Measurements from ENCODE around the gene RNF166.

Gene RNF166

DNA sequence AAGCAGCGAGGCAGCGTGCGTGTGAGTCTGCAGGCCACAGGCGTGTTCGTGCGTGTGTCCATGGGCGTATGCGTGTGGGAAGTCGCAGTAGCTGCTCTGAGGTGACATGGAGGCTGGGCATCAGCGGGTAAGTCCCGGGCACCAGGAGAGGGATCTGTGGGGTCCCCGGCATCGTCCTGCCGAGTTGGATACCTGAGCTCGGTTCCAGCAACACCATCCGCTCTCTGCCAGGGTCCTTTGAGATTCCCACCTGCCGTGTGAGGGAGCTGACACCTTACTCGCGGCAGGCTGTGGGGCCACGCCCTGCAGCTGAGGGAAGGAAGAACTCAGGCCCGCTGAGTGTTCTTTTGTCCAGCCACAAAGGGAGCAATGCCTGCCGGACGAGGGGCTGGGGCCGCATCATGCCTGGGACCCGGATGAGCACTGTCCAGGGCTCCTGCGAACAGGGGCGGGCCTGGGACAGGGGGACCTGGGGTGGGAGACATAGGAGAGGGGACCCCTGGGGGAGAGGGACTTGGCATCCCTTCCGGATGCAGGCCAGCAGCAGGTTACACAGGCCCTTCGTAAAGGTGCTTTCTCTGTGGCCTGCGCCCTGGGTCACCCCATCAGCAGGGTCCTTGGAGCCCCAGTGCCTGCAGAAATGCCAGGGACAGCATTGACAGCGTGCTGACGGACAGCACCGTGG is 14.9 kb downstream of the RNF166 start:
- DNase-seq, result no peak

DNA sequence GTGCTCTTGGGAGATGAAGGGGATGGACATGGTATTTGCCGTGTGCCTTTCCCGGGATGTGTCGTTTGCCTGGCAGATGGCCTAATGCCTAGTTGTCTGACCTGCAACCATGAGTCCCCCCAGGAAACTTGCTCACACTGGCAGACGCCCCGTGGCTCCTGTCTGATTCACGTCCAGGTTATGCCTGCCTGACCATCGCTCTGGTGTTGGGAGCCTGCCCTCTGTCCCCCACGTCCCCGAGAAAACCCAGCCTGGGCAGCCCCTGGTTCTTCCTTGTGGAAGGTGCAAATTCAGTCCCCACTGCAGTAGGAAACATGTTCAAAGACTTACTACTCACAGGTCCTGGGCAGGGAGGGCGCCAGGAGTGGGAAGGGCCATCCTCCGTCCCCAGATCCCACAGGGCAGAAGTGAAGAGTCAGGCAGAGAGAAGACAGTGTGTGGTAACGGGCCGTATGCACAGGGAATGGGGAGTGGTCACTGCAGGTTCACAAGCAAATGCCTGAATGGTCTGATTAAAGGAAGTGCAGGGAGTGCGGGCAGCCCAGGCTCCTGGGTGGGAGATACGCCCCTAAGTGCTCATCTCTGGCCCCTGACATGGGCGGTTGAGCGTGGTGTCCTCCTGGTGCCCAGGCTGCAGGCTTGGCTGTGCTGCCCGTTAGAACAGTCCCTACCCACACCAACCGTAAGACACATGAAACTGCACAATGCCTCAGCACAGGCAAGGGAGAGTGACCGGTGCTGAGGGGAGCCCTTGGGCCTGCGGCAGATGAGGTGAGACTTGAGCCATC is 15.7 kb downstream of the RNF166 start:
- no peak for DNase-seq

DNA sequence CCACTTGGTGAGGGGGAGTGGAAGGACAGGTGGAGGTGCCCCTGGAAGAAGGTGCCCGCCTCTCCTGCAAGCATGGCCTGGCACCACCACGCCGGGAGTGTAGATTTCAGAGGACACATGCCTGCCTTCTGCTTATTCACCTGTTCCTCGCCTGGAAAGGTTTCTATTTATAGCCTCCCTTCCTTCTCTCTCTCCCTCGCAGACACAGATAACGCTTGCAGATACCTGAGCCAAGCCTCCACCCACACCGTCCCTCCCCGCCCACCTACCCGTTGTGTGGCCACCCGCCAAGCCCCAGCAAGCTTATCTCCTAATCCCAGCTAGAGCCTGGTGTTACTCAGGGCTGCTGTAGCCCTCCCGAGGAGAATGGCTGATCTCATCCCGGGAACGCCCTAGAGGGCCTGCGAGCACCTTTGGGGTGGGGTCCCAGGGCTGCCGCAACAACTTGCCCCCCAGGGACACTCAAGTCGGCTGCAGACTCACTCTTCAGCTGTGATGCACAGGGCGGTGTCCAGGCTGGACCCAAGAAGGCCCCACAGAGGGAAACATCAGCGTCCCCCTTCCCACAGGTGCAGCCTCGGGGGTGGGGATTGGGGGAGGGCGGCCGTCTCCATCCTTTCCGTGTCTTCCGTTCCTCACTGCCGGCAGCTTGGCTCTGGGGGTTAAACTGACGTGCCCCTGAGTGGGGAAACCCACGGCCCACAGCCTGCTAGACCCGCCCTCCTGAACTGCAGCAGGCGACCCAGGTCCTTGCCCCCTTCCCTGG is 18.0 kb downstream of the RNF166 start:
- no peak for DNase-seq

DNA sequence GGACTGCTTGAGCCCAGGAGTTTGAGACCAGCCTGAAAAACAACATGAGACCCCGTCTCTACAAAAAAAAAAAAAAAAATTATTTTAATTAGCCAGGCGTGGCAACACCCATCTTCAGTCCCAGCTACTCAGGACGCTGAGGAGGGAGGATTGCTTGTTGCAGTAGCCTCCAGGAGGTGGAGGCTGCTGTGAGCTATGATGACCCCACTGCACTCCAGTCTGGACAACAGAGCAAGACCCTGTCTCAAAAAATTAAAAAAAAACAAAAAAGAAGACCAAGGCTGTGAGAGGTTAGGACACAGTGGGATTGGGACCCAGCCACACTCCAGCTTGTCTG is 18.6 kb downstream of the RNF166 start:
- DNase-seq, result no peak

GRCh38 chr16:88687254-88687576 is 19.0 kb downstream of the RNF166 start:
- no peak for DNase-seq

DNA sequence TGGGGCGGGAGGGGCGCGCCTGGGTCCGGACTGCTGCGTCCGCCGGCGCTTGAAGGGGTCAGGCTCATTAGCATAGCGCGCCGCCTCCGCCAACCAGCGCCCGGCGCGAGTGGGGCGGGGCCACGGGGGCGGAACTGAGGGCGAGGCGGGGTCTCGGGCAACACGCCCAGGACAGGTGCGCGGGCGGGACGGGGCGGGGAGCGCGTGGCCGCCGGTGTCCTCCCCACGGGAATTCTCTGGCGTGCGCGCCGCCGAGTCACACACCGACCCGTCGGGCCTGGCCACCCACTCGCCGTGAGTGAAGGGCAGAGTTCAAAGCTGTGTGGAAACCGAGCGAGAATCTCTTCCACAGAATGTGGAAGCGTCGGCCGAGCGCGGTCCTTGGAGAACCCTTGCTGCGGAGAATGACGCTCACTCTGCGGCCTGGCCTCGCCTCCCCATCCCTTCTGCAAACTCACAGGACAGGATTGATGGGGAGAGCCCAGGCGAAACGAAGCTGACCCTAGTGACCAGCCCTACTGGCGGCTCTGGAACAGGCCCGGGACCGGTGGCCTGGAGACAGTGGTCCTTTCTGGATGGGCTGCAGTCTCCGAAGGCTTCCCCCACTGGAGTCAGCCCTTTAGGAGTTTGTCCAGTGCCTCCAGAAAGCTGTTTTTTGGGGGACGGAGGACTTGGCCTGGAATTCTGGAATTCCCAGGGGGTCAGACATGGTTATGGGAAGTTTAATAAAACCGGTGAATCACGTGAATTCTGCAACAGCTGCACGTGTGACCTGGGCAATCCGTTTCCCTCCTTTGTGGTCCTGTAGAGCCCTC is 19.6 kb downstream of the RNF166 start, which contains the start of gene SNAI3:
TSS of gene SNAI3 (minus strand) at position 69 of the 815 bp plus-strand sequence. CDS start 101 bp downstream, outside the sequence.
- DNase-seq, result peak; percentile 43

DNA sequence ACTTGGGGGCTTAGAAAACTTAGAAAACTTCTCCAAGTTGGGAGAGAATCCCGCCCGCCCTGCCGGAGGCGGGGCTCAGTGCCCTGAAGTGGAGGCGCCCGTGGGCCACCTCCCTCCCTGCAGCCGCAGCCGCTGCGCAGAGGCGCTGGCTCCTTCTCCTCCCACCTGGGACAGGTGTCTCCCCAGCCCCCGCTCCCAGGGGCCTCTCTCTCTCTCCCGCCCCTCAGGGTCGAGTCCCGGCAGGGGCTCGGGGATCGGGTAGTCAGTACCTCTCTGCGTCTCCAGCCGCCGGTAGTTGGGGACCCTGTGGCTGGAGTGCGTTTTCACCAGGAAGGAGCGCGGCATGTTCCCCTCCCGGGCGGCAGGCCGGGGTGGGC is 20.2 kb downstream of the RNF166 start:
- no peak for DNase-seq

- DNase-seq, result peak; percentile 69
Measured at GRCh38 chr16:88685156-88686061, 20.8 kb downstream of the RNF166 start.

DNA sequence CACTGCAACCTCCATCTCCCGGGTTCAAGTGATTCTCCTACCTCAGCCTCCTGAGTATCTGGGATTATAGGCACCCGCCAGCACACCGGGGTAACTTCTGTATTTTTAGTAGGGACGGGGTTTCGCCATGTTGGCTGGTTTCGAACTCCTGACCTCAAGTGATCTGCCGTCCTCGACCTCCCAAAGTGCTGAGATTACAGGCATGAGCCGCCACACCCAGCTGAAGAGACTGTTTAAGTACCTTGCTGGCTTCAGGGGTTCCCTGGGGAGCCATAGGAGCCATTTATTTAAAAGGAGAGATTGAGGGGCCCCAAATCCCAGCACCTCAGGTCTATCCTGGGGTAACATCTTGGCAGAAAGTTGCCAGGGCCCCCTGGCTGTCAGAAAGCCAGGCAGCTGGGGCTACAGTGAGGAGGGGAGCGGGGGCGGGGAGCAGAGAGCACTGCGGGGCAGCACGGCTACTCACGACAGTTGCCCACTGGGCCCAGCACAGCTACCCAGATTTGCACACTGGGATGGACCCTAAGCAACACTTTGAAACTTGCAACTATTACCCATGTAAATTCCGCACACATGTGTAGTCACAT is 21.5 kb downstream of the RNF166 start:
- no peak for DNase-seq

- no peak for DNase-seq
Measured at GRCh38 chr16:88681709-88682451, 24.3 kb downstream of the RNF166 start.

DNA sequence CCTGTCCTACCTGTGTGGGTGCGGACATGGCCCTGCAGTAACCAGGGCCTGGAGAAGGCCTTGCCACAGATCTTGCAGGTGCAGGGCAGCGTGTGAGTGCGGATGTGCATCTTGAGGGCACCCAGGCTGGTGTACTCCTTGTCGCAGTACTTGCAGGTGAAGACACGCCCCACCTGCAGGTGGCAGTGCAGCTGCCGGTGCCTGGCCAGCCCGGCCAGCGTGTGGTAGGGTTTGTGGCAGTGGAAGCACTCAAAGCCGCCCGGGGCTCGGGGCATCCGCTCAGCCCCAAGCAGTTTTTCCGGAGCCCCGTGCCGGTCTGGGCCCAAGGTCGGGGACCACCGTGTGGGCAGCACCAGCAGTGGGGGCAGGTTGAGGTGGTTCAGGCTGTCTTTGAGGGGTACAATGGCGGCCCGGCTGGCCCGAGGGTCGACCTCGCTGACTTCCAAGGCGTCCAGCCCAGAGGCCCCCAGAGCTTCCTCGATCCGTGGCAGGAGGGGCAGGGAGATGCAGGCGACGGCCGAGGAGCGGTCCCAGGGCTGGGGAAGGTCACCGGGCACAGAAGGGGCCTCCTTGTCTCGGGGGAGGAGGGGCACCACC is 25.0 kb downstream of the RNF166 start:
- no peak for DNase-seq

DNA sequence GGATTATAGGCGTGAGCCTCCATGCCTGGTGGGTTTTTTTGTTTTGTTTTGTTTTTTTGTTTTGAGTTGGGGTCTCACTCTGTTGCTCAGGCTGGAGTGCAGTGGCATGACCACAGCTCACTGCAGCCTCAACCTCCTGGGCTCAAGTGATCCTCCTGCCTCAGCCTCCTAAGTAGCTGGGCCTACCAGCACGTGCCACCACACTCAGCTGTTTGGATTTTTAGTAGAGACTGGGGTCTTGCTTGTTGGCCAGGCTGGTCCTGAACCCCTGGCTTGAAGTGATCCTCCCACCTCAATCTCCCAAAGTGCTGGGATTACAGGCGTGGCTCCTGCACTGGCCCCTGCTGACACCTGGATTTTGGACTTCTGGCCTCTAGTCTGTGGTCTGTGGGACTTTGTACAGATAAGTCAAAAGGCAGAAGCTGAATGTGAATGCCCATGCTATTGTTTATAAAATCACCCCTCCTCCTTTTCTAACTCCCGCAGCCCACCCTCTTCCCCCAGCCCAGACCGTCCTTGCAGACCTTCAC is 25.6 kb downstream of the RNF166 start:
- DNase-seq, result no peak

DNA sequence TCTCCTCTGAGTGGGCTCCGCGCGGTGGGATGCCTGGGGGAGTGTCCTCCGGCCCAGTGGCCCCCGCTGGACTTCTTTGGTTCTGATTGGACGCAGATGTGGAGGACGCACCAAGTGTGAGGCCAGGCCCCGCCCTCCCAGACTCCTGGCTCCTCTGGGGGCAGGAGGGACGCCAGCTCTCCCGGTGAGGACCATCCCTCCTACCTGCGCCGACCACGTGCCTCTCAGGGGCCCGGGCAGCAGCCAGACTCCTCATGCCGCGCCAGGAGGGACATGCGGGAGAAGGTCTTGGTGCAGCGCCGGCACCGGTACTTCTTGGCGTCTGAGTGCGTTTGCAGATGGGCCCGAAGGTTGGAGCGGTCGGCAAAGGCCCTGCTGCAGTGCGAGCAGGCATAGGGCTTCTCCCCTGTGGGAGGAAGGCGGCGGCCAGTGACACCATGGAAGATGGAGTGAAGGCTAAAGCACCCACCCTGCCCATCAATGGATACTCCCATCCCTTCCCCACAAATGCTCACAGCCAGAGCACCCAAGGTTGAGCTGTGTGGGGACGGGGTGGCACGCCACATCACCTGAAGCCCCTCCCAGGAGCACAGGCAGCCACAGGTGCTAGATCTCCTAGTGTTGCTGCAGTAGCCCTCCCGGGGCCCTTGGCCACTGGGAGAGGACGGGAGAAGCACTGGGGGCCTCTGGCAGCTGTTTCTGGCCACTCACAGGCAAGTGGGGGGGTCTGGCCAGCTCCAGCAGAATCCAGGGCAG is 27.8 kb downstream of the RNF166 start:
- DNase-seq, result no peak

- DNase-seq, result no peak
Measured at GRCh38 chr16:88677721-88678120, 28.5 kb downstream of the RNF166 start.

DNA sequence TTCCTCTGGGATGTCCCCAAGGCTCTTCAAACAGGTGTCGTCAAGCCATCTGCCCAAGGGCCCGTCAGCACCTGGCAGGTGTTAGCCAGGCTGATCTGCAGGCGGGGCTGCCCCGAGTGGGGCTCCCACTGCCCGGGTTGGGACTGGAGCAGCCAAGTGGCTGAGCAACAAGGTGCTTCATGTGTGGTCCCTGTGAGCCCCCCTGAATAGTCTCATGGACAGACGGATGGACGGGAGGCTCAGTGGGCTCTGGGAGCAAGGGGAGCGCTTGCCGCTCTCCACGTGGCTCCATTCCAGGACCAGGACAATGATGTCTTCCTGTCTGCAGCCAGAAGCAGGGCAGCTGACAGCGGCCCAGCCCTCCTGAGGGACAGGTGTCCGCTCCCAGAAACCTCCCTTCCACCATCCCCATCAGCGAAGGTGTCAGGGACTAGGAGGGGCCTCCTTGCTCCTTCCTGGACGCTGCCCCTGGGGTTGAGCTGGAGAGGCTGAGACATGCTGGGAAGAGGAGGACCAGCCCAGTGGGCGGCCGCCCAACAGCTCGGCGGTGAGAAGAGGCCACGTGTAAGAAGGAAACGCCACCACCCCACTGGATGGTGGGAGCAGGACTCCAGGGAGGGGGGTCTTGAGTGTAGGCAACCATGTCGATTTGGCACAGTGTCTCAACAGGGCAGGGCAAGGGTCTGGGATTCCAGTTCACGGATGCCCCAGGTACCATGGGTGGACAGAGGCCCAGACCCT is 29.5 kb downstream of the RNF166 start:
- no peak for DNase-seq

DNA sequence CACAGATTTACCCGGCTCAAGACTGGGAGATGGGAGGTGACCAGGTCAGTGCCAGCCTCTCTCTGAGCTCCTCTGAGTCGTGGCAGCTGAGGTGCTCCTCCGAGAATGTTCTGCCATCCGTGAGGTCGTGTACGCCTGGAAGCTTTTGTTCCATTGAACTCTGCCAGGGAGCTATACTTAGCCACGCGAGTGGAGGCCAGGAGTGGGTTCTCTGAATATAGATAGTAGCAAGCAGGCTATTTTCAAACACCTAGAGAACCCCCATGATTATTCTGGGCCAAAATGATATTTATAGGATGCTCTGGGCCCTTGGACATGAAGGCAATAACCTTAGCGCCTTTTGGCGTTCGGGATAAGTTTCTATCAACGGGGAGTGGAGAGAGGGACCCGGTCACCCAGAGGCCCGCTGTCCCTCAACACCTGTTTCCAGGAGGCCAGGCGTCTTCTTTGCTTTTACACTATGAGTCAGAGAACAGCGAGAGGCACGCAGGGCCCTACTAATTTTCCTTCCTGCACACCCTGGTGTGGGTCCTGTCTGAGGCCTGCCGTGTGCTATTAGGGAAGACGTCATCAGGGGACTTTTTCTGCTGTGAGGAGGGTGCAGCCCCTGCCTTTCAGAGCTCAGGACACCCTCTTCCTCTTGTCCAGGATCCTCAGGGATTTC is 32.4 kb downstream of the RNF166 start:
- DNase-seq, result no peak

DNA sequence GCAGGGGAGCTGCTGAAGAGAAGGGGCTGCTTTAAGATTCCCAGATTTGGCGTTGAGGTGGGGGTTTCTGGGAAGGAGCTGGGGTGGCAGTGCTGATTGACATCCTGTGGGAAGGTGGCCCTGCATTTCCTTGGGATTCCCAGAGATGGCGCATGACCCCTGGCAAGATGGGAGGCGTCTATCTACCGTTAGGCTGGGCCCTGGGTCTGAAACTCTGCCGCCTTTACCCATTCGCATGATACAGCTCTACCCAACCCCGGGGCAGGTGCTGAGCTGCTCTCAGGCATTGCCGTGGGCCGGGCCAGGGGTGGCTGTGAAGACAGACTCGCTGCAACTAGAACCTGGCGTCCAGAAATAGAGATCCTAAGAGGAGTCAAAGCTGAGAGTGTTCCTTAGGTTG is 33.4 kb downstream of the RNF166 start:
- DNase-seq, result no peak

DNA sequence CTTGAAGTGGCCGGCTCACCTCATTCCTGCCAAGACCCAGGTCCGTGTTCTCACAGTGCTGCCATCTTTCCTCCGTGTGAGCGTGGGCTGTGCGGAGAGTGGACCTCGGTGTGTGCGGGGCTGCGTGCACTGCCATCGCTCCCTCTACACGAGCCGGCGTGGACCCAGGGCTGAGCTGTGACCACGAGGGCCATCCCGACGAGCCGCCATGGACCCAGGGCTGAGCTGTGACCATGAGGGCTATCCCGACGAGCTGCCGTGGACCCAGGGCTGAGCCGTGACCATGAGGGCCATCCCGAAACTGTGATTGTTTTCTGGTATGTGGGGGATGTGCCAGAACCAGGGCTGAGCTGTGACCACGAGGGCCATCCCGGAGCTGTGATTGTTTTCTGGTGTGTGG is 34.4 kb downstream of the RNF166 start:
- no peak for DNase-seq
